ENCODE measurements around the gene EIF3F. TPM values are rescaled to one million over a fixed set of nuclear protein-coding genes. Genes with fewer than 3 reads are reported as not detected.

Gene EIF3F
- total and polyA plus RNA-seq, 2 of the 13 experiments (the other 11 are each of a cell fraction or from before 2014, with no cell fraction given): 109 to 191 TPM

- FAIRE-seq: no peak
- CTCF ChIA-PET (ENCODE audit: low intra/inter-chr PET ratio, low total read pairs): no interaction called here
- Histone ChIP-seq H2AFZ (ENCODE audit: low read length) (no peak overlapping the region), H3K79me2 (ENCODE audit: insufficient read depth, low read length) (no peaks in the 10 kb centered on the region), H3K36me3 (replicated peaks in 1 of 2; ENCODE audit: control insufficient read depth in 1 of 2, insufficient read depth in 2 of 2, low read length in 2 of 2) (no peaks in the 10 kb centered on the region), H3K27me3 (ENCODE audit: control insufficient read depth in 1 of 2, insufficient read depth in 2 of 2, low read length in 2 of 2) (no peaks in the 10 kb centered on the region; a peak in 2 of 5 replicates), H3K9me3 (ENCODE audit: low read length) (no peaks in the 10 kb centered on the region), H3K4me3 (replicated peaks in 1 of 3; ENCODE audit: insufficient read depth in 1 of 3, low read depth in 2 of 3, low read length in 3 of 3) (no peak overlapping the region), H4K20me1 (ENCODE audit: insufficient read depth, low read length) (no peaks in the 10 kb centered on the region), H3K9ac (ENCODE audit: insufficient read depth, low read depth, low read length) (no peak overlapping the region), H3K27ac (ENCODE audit: extremely low read length, insufficient read depth, low read length) (no peak overlapping the region), H3K4me1 (ENCODE audit: insufficient read depth, low read length) (no peaks in the 10 kb centered on the region), H3K4me2 (ENCODE audit: low read depth, low read length) (no peak overlapping the region)
- in situ Hi-C loops (cut with HindIII; ENCODE audit: extremely low pct_ligation_motif_present, low pct_unique_long_range_greater_than_20kb): no loop called here
- BruUV-seq (replicated peaks): no TSS peak
- WGBS (ENCODE audit: low lambda C conversion rate): 0% methylated on average over 4 of the region's 4 CpGs
- POLR2A ChIA-PET: no interaction called here
- ATAC-seq: no peak
- TF ChIP-seq SP4 (CRISPR knock-in tag; IDR thresholded peaks at IDR 0.05) (no peak), ZNF230 (CRISPR knock-in tag; IDR thresholded peaks at IDR 0.05) (no peak), KDM6A (CRISPR knock-in tag; IDR thresholded peaks at IDR 0.05; ENCODE audit: low read depth) (no peak), SETDB1 (CRISPR knock-in tag; IDR thresholded peaks at IDR 0.05; ENCODE audit: borderline replicate concordance) (no peak), ZNF567 (CRISPR knock-in tag; IDR thresholded peaks at IDR 0.05; ENCODE audit: borderline replicate concordance) (no peak), MAX (IDR thresholded peaks at IDR 0.05) (no peak), ZNF20 (CRISPR knock-in tag; IDR thresholded peaks at IDR 0.05) (no peak), CSRNP2 (CRISPR knock-in tag; conservative IDR thresholded peaks at IDR 0.05; ENCODE audit: low read depth) (no peak), MTERF4 (CRISPR knock-in tag; IDR thresholded peaks at IDR 0.05) (no peak), FOXP1 (IDR thresholded peaks at IDR 0.05) (no peak), FOXP1 (CRISPR knock-in tag; IDR thresholded peaks at IDR 0.05) (no peak), ZNF180 (CRISPR knock-in tag; IDR thresholded peaks at IDR 0.05; ENCODE audit: borderline replicate concordance, low read depth) (no peak), AGO1 (IDR thresholded peaks at IDR 0.05; ENCODE audit: low read depth, low read length, poor library complexity, severe bottlenecking) (no peak), YEATS2 (CRISPR knock-in tag; IDR thresholded peaks at IDR 0.05; ENCODE audit: borderline replicate concordance) (no peak)
- no peak for DNase-seq (ENCODE audit: low spot score)
- intact Hi-C loops (cut with micrococcal nuclease; ENCODE audit: unreplicated experiment): no loop called here
Measured at GRCh38 chr11:8041576-8041975, 54.4 kb downstream of the EIF3F start.

Data from HepG2 (cell line).